GM10248 (cell line): ENCODE results near the gene SETX.

Source experiments
- CTCF ChIA-PET: fragments of 300-600 bp; sonication (Branson Sonifier 250); formaldehyde crosslinking; extraction: SDS; loops from one replicate; lab custom pipeline; 2021; ENCODE audit warnings: antibody characterized with exemption; lab: Yijun Ruan, JAX
- POLR2A ChIA-PET: fragments of 350-650 bp; sonication (Branson Sonifier 250); formaldehyde crosslinking; extraction: SDS; loops from one replicate; lab custom pipeline; 2020; ENCODE audit warnings: antibody characterized with exemption; lab: Yijun Ruan, JAX
- DNase-seq: peaks from one replicate; pipeline ENCODE4 v3.0.0; 2012; ENCODE audit errors: extremely low spot score
- CTCF ChIP-seq: IDR thresholded peaks from 2 replicates; pipeline ENCODE4 v1.5.1; 2012; ENCODE audit warnings: mild to moderate bottlenecking, low read depth; ENCODE audit errors: extremely low read depth, missing control alignments, control extremely low read depth

The SETX gene

GRCh38 chr9:132245465-132245864 lies 109.3 kb downstream of the SETX start:
- ChIA-PET POLR2A (no interaction called here), CTCF (interaction anchor here (1.0 to 3.4 kb wide), 6 partner anchors 9 to 482 kb away, joined by 3 to 24 read pairs (median 4); no protein-coding TSS in a partner anchor)
- TF ChIP-seq CTCF = no peak
- DNase-seq = no peak

- TF ChIP-seq CTCF = no peak
- DNase-seq = no peak
- ChIA-PET CTCF (interaction anchor here (1.0 to 3.4 kb wide), 5 partner anchors 9 to 482 kb away, joined by 3 to 24 read pairs (median 5); no protein-coding TSS in a partner anchor), POLR2A (no interaction called here)
These were observed 110.0 kb downstream of the SETX start for GRCh38 chr9:132244582-132245455.

DNA sequence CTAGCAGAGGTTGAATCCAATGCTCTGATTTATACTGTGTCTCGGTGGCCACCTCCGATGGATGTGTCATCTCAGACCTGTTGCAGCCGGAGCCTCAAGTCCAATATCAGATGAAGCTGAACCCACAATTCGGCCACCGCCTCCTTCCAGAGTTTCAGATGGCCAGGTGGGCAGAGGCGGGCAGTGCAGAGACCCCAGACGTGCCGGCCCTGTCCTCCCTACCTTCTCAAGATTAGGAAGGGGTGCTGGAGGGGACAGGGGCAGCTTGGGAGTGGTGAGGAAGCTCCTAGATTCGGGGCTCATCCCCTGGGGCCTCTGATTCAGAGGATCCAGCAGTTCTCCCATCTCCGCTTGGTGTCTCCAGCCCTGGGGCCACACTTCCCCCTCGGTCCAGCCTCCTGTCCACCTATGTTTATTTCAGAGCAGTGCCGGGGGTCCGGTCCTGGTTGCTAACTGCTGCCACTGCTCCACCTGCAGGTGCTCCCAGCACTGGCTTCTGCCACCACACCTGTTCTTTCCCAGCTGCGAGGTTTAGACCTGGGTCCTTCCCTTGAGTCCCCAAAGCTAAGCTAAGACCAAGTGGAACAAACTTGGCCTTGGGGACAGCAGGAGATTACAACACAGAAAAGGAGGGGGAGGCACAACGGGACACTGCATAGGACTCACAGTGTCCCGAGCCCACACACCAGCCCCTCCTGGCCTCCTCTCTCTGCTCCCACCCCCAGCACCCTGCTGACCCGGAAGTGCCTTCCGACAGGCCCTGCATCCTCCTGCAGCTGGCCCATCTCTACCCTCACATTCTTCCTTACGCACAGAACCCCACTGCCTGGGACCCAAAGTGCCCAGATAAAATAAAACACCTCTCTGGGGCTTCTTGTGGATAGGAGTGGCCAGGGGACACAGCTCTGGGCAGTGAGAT lies 111.4 kb downstream of the SETX start:
- CTCF ChIA-PET = interaction anchor here (1.3 kb wide), 1 partner anchor 9 kb away, joined by 10 read pairs; no protein-coding TSS in a partner anchor
- TF ChIP-seq CTCF = no peak
- POLR2A ChIA-PET = no interaction called here
- no peak for DNase-seq

- no peak for DNase-seq
- POLR2A ChIA-PET = no interaction called here
- CTCF ChIA-PET = interaction anchor here (1.3 kb wide), 1 partner anchor 10 kb away, joined by 10 read pairs; no protein-coding TSS in a partner anchor
- TF ChIP-seq CTCF = no peak
These were observed 112.1 kb downstream of the SETX start for GRCh38 chr9:132242621-132243155.

DNA sequence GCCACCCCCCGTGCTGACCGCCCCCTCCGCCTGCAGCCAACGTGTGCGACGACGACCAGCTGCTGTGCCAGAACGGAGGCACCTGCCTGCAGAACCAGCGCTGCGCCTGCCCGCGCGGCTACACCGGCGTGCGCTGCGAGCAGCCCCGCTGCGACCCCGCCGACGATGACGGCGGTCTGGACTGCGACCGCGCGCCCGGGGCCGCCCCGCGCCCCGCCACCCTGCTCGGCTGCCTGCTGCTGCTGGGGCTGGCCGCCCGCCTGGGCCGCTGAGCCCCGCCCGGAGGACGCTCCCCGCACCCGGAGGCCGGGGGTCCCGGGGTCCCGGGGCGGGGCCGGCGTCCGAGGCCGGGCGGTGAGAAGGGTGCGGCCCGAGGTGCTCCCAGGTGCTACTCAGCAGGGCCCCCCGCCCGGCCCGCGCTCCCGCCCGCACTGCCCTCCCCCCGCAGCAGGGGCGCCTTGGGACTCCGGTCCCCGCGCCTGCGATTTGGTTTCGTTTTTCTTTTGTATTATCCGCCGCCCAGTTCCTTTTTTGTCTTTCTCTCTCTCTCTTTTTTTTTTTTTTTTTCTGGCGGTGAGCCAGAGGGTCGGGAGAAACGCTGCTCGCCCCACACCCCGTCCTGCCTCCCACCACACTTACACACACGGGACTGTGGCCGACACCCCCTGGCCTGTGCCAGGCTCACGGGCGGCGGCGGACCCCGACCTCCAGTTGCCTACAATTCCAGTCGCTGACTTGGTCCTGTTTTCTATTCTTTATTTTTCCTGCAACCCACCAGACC lies 112.8 kb downstream of the SETX start:
- ChIA-PET POLR2A (no interaction called here), CTCF (interaction anchor here (0.9 to 10.0 kb wide), 5 partner anchors 10 to 481 kb away, joined by 3 to 154 read pairs (median 4); no protein-coding TSS in a partner anchor)
- DNase-seq = peak; percentile 62
- TF ChIP-seq CTCF = no peak
